HEK293T (cell line): Measurements from ENCODE around the gene ARHGAP12.

Source experiments
- BHLHE40 ChIP-seq: fragments of 450-650 bp; IDR thresholded peaks from 2 replicates; pipeline ENCODE4 v1.6.1; 2016; ENCODE audit warnings: mild to moderate bottlenecking, moderate library complexity, borderline replicate concordance
- CTBP1 ChIP-seq: fragments of 450-650 bp; IDR thresholded peaks from 2 replicates; pipeline ENCODE4 v1.6.1; 2016; ENCODE audit warnings: borderline replicate concordance
- ELF4 ChIP-seq: fragments of 450-650 bp; IDR thresholded peaks from 2 replicates; pipeline ENCODE4 v1.6.1; 2017; ENCODE audit warnings: antibody characterized with exemption
- FOXA1 ChIP-seq: fragments of 450-650 bp; IDR thresholded peaks from 2 replicates; pipeline ENCODE4 v1.6.1; 2016; ENCODE audit warnings: mild to moderate bottlenecking
- FOXK2 ChIP-seq: fragments of 450-650 bp; IDR thresholded peaks from 2 replicates; pipeline ENCODE4 v1.6.1; 2016; ENCODE audit warnings: mild to moderate bottlenecking
- FOXM1 ChIP-seq: fragments of 450-650 bp; IDR thresholded peaks from 2 replicates; pipeline ENCODE4 v1.6.1; 2017; ENCODE audit warnings: mild to moderate bottlenecking, borderline replicate concordance
- L3MBTL2 ChIP-seq: fragments of 450-650 bp; conservative IDR thresholded peaks from 2 replicates; pipeline ENCODE4 v1.6.1; 2016; ENCODE audit warnings: mild to moderate bottlenecking
- LEF1 ChIP-seq: fragments of 450-650 bp; IDR thresholded peaks from 2 replicates; pipeline ENCODE4 v1.6.1; 2017; ENCODE audit warnings: mild to moderate bottlenecking, borderline replicate concordance
- NFRKB ChIP-seq: fragments of 450-650 bp; IDR thresholded peaks from 2 replicates; pipeline ENCODE4 v1.6.1; 2016; ENCODE audit warnings: mild to moderate bottlenecking, moderate library complexity
- SP1 ChIP-seq: fragments of 450-650 bp; IDR thresholded peaks from 2 replicates; pipeline ENCODE4 v1.6.1; 2017
- SUZ12 ChIP-seq: fragments of 450-650 bp; IDR thresholded peaks from 2 replicates; pipeline ENCODE4 v1.6.1; 2016; ENCODE audit warnings: mild to moderate bottlenecking
- TF ChIP-seq, protein P1 (sequence below): fragments of 450-650 bp; IDR thresholded peaks from 2 replicates; pipeline ENCODE4 v1.6.1; 2016

DNA sequence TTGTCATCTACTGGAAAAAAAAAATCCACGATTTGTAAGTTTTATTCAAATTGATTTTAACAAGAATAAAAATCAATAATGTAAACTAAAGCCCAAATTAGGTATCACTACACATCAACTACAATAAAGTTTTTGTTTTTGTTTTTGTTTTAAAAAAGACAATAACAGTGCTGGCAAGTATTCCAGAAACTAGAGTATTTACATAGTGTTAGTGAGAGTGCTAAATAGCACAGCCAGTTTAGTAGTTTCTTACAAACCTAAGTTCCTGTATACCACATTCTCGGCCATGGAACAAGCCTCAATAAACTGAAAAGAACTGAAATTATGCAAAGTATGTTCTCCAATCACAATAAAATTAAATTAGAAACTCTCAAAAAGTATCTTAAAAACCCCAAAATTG is 8.1 kb downstream of the ARHGAP12 start:
- TF ChIP-seq CTBP1: no peak
- TF ChIP-seq L3MBTL2: no peak
- no peak for TF ChIP-seq BHLHE40
- TF ChIP-seq SUZ12: no peak
- TF ChIP-seq SP1: no peak
- TF ChIP-seq FOXM1: no peak
- TF ChIP-seq, protein P1, sequence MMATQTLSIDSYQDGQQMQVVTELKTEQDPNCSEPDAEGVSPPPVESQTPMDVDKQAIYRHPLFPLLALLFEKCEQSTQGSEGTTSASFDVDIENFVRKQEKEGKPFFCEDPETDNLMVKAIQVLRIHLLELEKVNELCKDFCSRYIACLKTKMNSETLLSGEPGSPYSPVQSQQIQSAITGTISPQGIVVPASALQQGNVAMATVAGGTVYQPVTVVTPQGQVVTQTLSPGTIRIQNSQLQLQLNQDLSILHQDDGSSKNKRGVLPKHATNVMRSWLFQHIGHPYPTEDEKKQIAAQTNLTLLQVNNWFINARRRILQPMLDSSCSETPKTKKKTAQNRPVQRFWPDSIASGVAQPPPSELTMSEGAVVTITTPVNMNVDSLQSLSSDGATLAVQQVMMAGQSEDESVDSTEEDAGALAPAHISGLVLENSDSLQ: no peak
- no peak for TF ChIP-seq FOXA1
- no peak for TF ChIP-seq FOXK2
- no peak for TF ChIP-seq ELF4
- TF ChIP-seq LEF1: no peak
- no peak for TF ChIP-seq NFRKB
